ENCODE measurements around the gene EMILIN1.

DNA sequence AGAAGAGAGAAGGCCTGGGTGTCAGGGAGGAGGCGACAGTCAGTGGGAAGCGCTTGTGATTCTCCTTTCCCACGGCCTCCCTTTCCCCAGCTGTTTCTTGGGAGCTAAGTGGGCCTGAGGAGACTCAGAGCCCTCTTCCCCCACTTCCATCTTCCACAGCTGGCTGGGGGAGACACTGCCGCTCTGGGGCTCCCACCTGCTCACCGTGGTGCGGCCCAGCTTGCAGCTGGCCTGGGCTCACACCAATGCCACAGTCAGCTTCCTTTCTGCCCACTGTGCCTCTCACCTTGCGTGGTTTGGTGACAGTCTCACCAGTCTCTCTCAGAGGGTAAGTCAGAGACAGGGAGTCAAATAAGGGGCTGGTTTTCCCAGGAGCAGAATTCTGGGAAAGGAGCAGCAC, 38.5 kb upstream of the EMILIN1 start:
- TF ChIP-seq, protein P1, sequence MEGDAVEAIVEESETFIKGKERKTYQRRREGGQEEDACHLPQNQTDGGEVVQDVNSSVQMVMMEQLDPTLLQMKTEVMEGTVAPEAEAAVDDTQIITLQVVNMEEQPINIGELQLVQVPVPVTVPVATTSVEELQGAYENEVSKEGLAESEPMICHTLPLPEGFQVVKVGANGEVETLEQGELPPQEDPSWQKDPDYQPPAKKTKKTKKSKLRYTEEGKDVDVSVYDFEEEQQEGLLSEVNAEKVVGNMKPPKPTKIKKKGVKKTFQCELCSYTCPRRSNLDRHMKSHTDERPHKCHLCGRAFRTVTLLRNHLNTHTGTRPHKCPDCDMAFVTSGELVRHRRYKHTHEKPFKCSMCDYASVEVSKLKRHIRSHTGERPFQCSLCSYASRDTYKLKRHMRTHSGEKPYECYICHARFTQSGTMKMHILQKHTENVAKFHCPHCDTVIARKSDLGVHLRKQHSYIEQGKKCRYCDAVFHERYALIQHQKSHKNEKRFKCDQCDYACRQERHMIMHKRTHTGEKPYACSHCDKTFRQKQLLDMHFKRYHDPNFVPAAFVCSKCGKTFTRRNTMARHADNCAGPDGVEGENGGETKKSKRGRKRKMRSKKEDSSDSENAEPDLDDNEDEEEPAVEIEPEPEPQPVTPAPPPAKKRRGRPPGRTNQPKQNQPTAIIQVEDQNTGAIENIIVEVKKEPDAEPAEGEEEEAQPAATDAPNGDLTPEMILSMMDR (IDR thresholded peaks at IDR 0.05 in 4 of 5, conservative IDR thresholded peaks at IDR 0.05 in 1 of 5): no peak
- TF ChIP-seq POLR2A (IDR thresholded peaks at IDR 0.05): no peak

Data from gastrocnemius medialis (tissue), 4 donors.